ENCODE results near the gene SEMA4D. TPM values are rescaled to one million over a fixed set of nuclear protein-coding genes. Genes with fewer than 3 reads are reported as not detected.

SEMA4D gene, protein sequence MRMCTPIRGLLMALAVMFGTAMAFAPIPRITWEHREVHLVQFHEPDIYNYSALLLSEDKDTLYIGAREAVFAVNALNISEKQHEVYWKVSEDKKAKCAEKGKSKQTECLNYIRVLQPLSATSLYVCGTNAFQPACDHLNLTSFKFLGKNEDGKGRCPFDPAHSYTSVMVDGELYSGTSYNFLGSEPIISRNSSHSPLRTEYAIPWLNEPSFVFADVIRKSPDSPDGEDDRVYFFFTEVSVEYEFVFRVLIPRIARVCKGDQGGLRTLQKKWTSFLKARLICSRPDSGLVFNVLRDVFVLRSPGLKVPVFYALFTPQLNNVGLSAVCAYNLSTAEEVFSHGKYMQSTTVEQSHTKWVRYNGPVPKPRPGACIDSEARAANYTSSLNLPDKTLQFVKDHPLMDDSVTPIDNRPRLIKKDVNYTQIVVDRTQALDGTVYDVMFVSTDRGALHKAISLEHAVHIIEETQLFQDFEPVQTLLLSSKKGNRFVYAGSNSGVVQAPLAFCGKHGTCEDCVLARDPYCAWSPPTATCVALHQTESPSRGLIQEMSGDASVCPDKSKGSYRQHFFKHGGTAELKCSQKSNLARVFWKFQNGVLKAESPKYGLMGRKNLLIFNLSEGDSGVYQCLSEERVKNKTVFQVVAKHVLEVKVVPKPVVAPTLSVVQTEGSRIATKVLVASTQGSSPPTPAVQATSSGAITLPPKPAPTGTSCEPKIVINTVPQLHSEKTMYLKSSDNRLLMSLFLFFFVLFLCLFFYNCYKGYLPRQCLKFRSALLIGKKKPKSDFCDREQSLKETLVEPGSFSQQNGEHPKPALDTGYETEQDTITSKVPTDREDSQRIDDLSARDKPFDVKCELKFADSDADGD
- total RNA-seq = 10 to 100 TPM; 42.8 to 51.0 TPM
- polyA plus RNA-seq (2013, experiment 1 of 2) = 19.7 TPM
- polyA plus RNA-seq (2013, experiment 2 of 2) = 18.5 TPM
- long read RNA-seq, experiment 1, partial matches to known transcripts = 1 of 4 reads
- long read RNA-seq, experiment 1, other reads (novel, unspliced or antisense) = 3 of 4 reads
- long read RNA-seq, experiment 2, full-length matches to known transcripts = 16 of 44 reads
- long read RNA-seq, experiment 2, partial matches to known transcripts = 11 of 44 reads
- long read RNA-seq, experiment 2, other reads (novel, unspliced or antisense) = 17 of 44 reads
- long read RNA-seq, experiment 3, full-length matches to known transcripts = 2 of 21 reads
- long read RNA-seq, experiment 3, partial matches to known transcripts = 6 of 21 reads
- long read RNA-seq, experiment 3, other reads (novel, unspliced or antisense) = 13 of 21 reads
- long read RNA-seq, experiment 4, partial matches to known transcripts = 0 of 2 reads
- long read RNA-seq, experiment 4, other reads (novel, unspliced or antisense) = 2 of 2 reads

DNA sequence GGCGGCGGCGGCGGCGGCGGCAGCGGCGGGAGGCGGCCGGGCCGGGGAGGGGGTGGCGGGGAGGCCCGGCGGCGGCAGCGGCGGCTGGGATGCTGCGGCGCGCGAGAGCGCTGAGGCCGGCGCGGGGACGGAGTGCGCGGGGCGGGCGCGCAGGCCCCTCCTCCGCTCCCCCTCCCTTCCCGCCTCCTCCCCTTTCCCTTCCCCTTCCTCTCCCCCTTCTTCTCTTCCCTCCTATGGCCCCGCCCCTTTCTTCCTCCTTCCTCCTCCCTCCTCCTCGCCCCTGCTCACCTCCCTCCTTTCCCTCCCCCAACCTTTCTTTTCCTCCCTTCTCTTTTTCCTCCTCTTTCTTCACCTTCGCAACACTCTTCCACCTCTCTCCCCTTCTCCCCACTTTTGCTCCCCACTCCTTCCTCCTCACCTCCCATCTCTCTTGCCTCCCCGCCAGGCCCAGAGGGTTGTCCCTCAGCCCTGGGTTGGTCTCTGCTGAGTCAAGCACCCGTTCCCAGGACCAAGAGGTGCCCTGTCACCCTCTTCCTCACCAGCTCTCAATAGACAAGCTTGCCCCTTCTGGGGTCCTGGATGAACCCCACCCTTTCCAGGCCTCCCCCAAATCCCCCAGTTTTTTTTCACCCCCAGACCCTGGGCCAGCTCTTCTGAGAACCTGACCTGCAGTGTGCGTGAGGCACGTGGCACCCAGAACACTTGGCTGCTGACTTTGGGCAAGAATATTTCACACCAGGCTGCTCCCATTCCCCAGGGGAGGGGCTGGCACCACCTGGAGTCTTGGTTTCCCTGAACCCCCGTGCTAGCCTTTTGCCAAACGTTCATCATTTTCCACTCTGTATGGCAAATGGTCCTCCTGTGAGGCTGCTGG is at the start of gene SEMA4D:
Gene SEMA4D, minus strand, starts transcription at position 136 of the 874 bp plus-strand sequence. CDS start 92,657 bp downstream, outside the sequence.
- Mint-ChIP-seq H3K27me3 (ENCODE audit: insufficient read depth) (peaks cover 2% of the 10 kb centered on the region), H3K4me3 (peak within 1 kb of the TSS; percentile 57), H3K9me3 (no peaks in the 10 kb centered on the region), H3K27ac (no peak within 1 kb of the TSS), H3K4me1 (peaks cover 9% of the 10 kb centered on the region), H3K36me3 (ENCODE audit: low read depth) (no peaks in the 10 kb centered on the region)
- Histone ChIP-seq H3K27me3 (ENCODE audit: control insufficient read depth, insufficient read depth, low read length, poor library complexity, severe bottlenecking) (no peaks in the 10 kb centered on the region), H3K9ac (ENCODE audit: extremely low read depth, low read length, poor library complexity, severe bottlenecking) (peak within 1 kb of the TSS; percentile 15), H3K9me3 (ENCODE audit: control insufficient read depth, low read length) (no peaks in the 10 kb centered on the region), H3K4me1 (ENCODE audit: control insufficient read depth, insufficient read depth, low read length) (peaks cover 4% of the 10 kb centered on the region), H3K36me3 (ENCODE audit: control insufficient read depth, insufficient read depth, low read length) (no peaks in the 10 kb centered on the region), H3K27ac (ENCODE audit: low read depth, low read length) (no peak within 1 kb of the TSS), H3K4me3 (ENCODE audit: low read length) (peak within 1 kb of the TSS; percentile 82)
- TF ChIP-seq, protein P1, sequence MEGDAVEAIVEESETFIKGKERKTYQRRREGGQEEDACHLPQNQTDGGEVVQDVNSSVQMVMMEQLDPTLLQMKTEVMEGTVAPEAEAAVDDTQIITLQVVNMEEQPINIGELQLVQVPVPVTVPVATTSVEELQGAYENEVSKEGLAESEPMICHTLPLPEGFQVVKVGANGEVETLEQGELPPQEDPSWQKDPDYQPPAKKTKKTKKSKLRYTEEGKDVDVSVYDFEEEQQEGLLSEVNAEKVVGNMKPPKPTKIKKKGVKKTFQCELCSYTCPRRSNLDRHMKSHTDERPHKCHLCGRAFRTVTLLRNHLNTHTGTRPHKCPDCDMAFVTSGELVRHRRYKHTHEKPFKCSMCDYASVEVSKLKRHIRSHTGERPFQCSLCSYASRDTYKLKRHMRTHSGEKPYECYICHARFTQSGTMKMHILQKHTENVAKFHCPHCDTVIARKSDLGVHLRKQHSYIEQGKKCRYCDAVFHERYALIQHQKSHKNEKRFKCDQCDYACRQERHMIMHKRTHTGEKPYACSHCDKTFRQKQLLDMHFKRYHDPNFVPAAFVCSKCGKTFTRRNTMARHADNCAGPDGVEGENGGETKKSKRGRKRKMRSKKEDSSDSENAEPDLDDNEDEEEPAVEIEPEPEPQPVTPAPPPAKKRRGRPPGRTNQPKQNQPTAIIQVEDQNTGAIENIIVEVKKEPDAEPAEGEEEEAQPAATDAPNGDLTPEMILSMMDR (conservative IDR thresholded peaks at IDR 0.05) = no peak
- WGBS, 2 experiments (ENCODE audit: insufficient coverage in 1 of 2, insufficient read length in 1 of 2) = 13 to 22% methylated on average over 21 to 42 of the region's 42 CpGs
- DNase-seq = peak; percentile 89

DNA sequence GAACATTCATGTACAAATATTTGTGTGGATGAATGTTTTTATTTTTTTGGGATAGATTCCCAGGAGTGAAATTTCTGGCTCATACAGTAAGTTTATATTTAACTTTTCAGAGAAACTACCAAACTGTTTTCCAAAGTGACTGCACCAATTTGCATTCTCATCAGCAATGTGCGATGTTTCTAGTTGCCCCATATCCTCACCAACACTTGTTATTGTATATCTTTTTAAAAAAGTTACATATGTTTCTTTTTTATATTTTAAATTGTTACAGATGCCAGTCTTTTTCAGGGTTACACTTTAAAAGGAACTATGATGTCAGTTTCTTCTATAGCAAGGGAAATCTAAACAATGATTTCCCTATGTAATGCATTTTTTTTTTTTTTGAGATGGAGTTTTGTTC is 49.1 kb upstream of the SEMA4D start:
- no peaks in the 10 kb centered on the region for H3K4me1 ChIP-seq (ENCODE audit: control insufficient read depth, insufficient read depth, low read length)
- H3K27ac Mint-ChIP-seq = no peak overlapping the region
- H3K36me3 ChIP-seq (ENCODE audit: control insufficient read depth, insufficient read depth, low read length) = no peaks in the 10 kb centered on the region
- no peak overlapping the region for H3K4me3 Mint-ChIP-seq
- H3K27me3 ChIP-seq (ENCODE audit: control insufficient read depth, insufficient read depth, low read length, poor library complexity, severe bottlenecking) = no peaks in the 10 kb centered on the region
- no peaks in the 10 kb centered on the region for H3K4me1 Mint-ChIP-seq
- no peak overlapping the region for H3K9ac ChIP-seq (ENCODE audit: extremely low read depth, low read length, poor library complexity, severe bottlenecking)
- H3K9me3 ChIP-seq (ENCODE audit: control insufficient read depth, low read length) = peaks cover 13% of the 10 kb centered on the region
- peaks cover 18% of the 10 kb centered on the region for H3K9me3 Mint-ChIP-seq
- peaks cover 1% of the 10 kb centered on the region for H3K27me3 Mint-ChIP-seq (ENCODE audit: insufficient read depth)
- no peak overlapping the region for H3K27ac ChIP-seq (ENCODE audit: low read depth, low read length)
- DNase-seq = no peak
- no peaks in the 10 kb centered on the region for H3K36me3 Mint-ChIP-seq (ENCODE audit: low read depth)
- 86% methylated on average over 1 of the region's 1 CpG; no CpG with 5 or more reads in 1 of the 2 experiments for WGBS, 2 experiments (ENCODE audit: insufficient coverage in 1 of 2, insufficient read length in 1 of 2)
- TF ChIP-seq, protein P1 (conservative IDR thresholded peaks at IDR 0.05) = no peak
- H3K4me3 ChIP-seq (ENCODE audit: low read length) = no peak overlapping the region

Data from endodermal cell (in vitro differentiated cells).